ENCODE data around the gene SIRT6. TPM values are rescaled to one million over a fixed set of nuclear protein-coding genes. Genes with fewer than 3 reads are reported as not detected.
"Not testable (repeated sequence)": the region's sequence is repeated elsewhere in the genome, so short reads cannot be mapped to it uniquely, and the experiment has no call there.

Gene SIRT6
- polyA plus RNA-seq, 3 donors = 0.57 to 50.3 (median 1.2) TPM

DNA sequence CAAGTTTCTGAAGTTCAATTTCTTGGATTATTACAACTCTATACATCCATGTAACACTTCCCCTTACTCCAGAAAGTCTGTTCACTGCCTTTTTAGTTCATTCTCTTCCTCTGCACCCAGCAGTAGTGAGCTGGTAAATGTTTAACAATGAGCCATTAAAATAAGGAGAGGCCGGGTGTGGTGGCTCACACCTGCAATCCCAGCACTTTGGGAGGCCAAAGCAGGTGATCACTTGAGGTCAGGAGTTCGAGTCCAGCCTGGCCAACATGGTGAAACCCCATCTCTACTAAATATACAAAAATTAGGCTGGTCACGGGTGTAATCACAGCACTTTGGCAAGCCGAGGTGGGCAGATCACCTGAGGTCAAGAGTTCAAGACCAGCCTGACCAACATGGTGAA, 55.0 kb downstream of the SIRT6 start:
- H3K27me3 Mint-ChIP-seq (ENCODE audit: low read depth in 3 of 3); H3K9ac ChIP-seq (ENCODE audit: insufficient read depth, low read length, poor library complexity, severe bottlenecking); H3K36me3 ChIP-seq (replicated peaks in 1 of 2; ENCODE audit: control insufficient read depth in 1 of 2, insufficient read depth in 2 of 2, low read length in 2 of 2); H3K27me3 ChIP-seq (ENCODE audit: control insufficient read depth in 2 of 2, insufficient read depth in 2 of 2, low read length in 2 of 2); H3K4me3 ChIP-seq (replicated peaks in 1 of 3; ENCODE audit: low read depth in 2 of 3, low read length in 3 of 3); H4K20me1 ChIP-seq (ENCODE audit: insufficient read depth, low read length); H3K4me2 ChIP-seq (replicated peaks; ENCODE audit: extremely low read depth, low read length, poor library complexity, severe bottlenecking); DNase-seq; H3K9me3 Mint-ChIP-seq; H3K4me3 Mint-ChIP-seq; H2AFZ ChIP-seq (ENCODE audit: insufficient read depth, low read depth, low read length, poor library complexity, severe bottlenecking); H3K9me3 ChIP-seq (replicated peaks in 1 of 2; ENCODE audit: control insufficient read depth in 1 of 2, insufficient read depth in 1 of 2, low read length in 2 of 2); H3K36me3 Mint-ChIP-seq; H3K27ac ChIP-seq (ENCODE audit: low read depth in 1 of 2, low read length in 2 of 2): not testable (repeated sequence)
- Histone ChIP-seq H3K79me2 (ENCODE audit: insufficient read depth, low read length) (peaks cover 14% of the 10 kb centered on the region), H3K4me1 (ENCODE audit: control insufficient read depth in 1 of 2, insufficient read depth in 2 of 2, low read length in 2 of 2) (peaks cover 17 to 19% of the 10 kb centered on the region in 2 donors)
- WGBS (ENCODE audit: insufficient coverage) = no CpG with 5 or more reads among the region's 4 CpGs
- peaks cover 16% of the 10 kb centered on the region for H3K4me1 Mint-ChIP-seq
- intact Hi-C loops (cut with micrococcal nuclease) = loop anchor here in 1 of 2 donors (10.0 kb wide), 1 partner anchor 123 kb away; the partner anchor contains the start of gene PIAS4
- H3K27ac Mint-ChIP-seq = peak overlapping the region in 1 of 7 donors; percentile 33

DNA sequence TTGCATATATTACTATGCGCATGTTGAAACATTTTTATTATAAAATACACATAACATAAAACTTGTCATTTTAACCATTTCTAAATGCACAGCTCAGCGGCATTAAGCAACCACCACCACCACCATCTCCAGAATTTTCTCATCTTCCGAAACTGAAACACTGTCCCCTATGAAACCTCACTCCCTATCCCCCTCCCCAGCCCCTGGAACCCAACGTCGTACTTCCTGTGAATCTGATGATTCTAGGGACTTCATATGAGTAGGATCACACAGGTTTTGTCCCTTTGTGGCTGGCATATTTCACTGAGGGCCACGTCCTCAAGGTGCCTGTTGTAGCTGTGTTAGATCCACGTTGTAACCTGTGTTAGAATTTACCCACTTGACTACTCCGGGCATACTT, 57.7 kb downstream of the SIRT6 start:
- TF ChIP-seq, protein P1, sequence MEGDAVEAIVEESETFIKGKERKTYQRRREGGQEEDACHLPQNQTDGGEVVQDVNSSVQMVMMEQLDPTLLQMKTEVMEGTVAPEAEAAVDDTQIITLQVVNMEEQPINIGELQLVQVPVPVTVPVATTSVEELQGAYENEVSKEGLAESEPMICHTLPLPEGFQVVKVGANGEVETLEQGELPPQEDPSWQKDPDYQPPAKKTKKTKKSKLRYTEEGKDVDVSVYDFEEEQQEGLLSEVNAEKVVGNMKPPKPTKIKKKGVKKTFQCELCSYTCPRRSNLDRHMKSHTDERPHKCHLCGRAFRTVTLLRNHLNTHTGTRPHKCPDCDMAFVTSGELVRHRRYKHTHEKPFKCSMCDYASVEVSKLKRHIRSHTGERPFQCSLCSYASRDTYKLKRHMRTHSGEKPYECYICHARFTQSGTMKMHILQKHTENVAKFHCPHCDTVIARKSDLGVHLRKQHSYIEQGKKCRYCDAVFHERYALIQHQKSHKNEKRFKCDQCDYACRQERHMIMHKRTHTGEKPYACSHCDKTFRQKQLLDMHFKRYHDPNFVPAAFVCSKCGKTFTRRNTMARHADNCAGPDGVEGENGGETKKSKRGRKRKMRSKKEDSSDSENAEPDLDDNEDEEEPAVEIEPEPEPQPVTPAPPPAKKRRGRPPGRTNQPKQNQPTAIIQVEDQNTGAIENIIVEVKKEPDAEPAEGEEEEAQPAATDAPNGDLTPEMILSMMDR (IDR thresholded peaks at IDR 0.05) = no peak
- H3K36me3 ChIP-seq (replicated peaks in 1 of 2; ENCODE audit: control insufficient read depth in 1 of 2, insufficient read depth in 2 of 2, low read length in 2 of 2) = peaks cover 3 to 14% of the 10 kb centered on the region in 2 donors
- H4K20me1 ChIP-seq (ENCODE audit: insufficient read depth, low read length) = peaks cover 33% of the 10 kb centered on the region
- H2AFZ ChIP-seq (ENCODE audit: insufficient read depth, low read depth, low read length, poor library complexity, severe bottlenecking) = peak overlapping the region; percentile 94
- no peaks in the 10 kb centered on the region for H3K9me3 Mint-ChIP-seq
- intact Hi-C loops (cut with micrococcal nuclease) = loop anchor here (5.0 to 10.0 kb wide), 2 partner anchors 57 to 120 kb away; partner anchors contain the start of genes PIAS4 (in 1 of the 2) and ZBTB7A (in 1 of the 2)
- H3K9ac ChIP-seq (ENCODE audit: insufficient read depth, low read length, poor library complexity, severe bottlenecking) = peak overlapping the region; percentile 93
- H3K4me2 ChIP-seq (replicated peaks; ENCODE audit: extremely low read depth, low read length, poor library complexity, severe bottlenecking) = peak overlapping the region; percentile 88
- H3K27ac Mint-ChIP-seq = no peak overlapping the region
- DNase-seq = no peak
- H3K4me1 Mint-ChIP-seq = peaks cover 17% of the 10 kb centered on the region
- peak overlapping the region in 2 of 3 experiments; percentile 81 to 95 for H3K4me3 ChIP-seq (replicated peaks in 1 of 3; ENCODE audit: low read depth in 2 of 3, low read length in 3 of 3)
- WGBS (ENCODE audit: insufficient coverage) = 0% methylated on average over 1 of the region's 8 CpGs
- H3K4me1 ChIP-seq (ENCODE audit: control insufficient read depth in 1 of 2, insufficient read depth in 2 of 2, low read length in 2 of 2) = peaks cover 17 to 19% of the 10 kb centered on the region in 2 donors
- H3K36me3 Mint-ChIP-seq = peaks cover 6 to 8% of the 10 kb centered on the region in 2 donors
- no peak overlapping the region for H3K27ac ChIP-seq (ENCODE audit: low read depth in 1 of 2, low read length in 2 of 2)
- H3K27me3 Mint-ChIP-seq (ENCODE audit: low read depth in 3 of 3) = peaks cover 0 to 3% (median 0%) of the 10 kb centered on the region in 3 donors
- H3K79me2 ChIP-seq (ENCODE audit: insufficient read depth, low read length) = peaks cover 38% of the 10 kb centered on the region
- no peaks in the 10 kb centered on the region for H3K27me3 ChIP-seq (ENCODE audit: control insufficient read depth in 2 of 2, insufficient read depth in 2 of 2, low read length in 2 of 2)
- H3K4me3 Mint-ChIP-seq = no peak overlapping the region
- no peaks in the 10 kb centered on the region for H3K9me3 ChIP-seq (replicated peaks in 1 of 2; ENCODE audit: control insufficient read depth in 1 of 2, insufficient read depth in 1 of 2, low read length in 2 of 2)

Small RNAs within 50 kb of the gene (small RNA-seq; reads per million reads assigned to genes)
- not detected for gene RF00017 (ENCODE audit: insufficient read length, low read depth)

Other genes starting within 250 kb of the SIRT6 start
- not detected for gene NMRK2, start 249.5 kb downstream of the SIRT6 start, polyA plus RNA-seq
- gene DAPK3, start 211.5 kb downstream of the SIRT6 start, polyA plus RNA-seq = 10 to 100 TPM; 13.7 to 32.1 (median 21.8) TPM
- gene EEF2, start 197.1 kb downstream of the SIRT6 start, polyA plus RNA-seq = 100 to 1,000 TPM; 264 to 836 (median 323) TPM
- 1 to 10 TPM; 2.3 to 8.1 (median 5.9) TPM for gene PIAS4, start 174.8 kb downstream of the SIRT6 start, polyA plus RNA-seq
- 10 to 100 TPM; 18.0 to 31.5 (median 20.2) TPM for gene ZBTB7A, start 115.7 kb downstream of the SIRT6 start, polyA plus RNA-seq
- 10 to 100 TPM; 30.5 to 94.5 (median 40.2) TPM for gene MAP2K2, start 58.4 kb downstream of the SIRT6 start, polyA plus RNA-seq
- not detected for gene CREB3L3, start 28.9 kb downstream of the SIRT6 start, polyA plus RNA-seq
- under 1 TPM in 2 of 3 donors, not detected in 1; 0.07 to 0.79 TPM for gene ANKRD24, start 126 bp upstream of the SIRT6 start, polyA plus RNA-seq
- gene EBI3, start 47.0 kb upstream of the SIRT6 start, polyA plus RNA-seq = under 1 TPM in 2 of 3 donors, not detected in 1; 0.14 to 0.40 TPM
- gene YJU2, start 64.5 kb upstream of the SIRT6 start, polyA plus RNA-seq = 10 to 100 TPM in 2 of 3 donors, 1 to 10 TPM in 1; 8.6 to 19.3 (median 13.4) TPM
- gene SHD, start 96.7 kb upstream of the SIRT6 start, polyA plus RNA-seq = not detected
- gene TMIGD2, start 119.8 kb upstream of the SIRT6 start, polyA plus RNA-seq = under 1 TPM in 1 of 3 donors, not detected in 2; 0.26 TPM
- gene FSD1, start 122.0 kb upstream of the SIRT6 start, polyA plus RNA-seq = under 1 TPM in 1 of 3 donors, not detected in 2; 0.39 TPM
- gene STAP2, start 156.3 kb upstream of the SIRT6 start, polyA plus RNA-seq = under 1 TPM in 2 of 3 donors, not detected in 1; 0.11 to 0.17 TPM
- 10 to 100 TPM in 1 of 3 donors, 1 to 10 TPM in 2; 6.5 to 15.9 (median 7.0) TPM for gene MPND, start 161.0 kb upstream of the SIRT6 start, polyA plus RNA-seq
- gene SH3GL1, start 218.0 kb upstream of the SIRT6 start, polyA plus RNA-seq = 10 to 100 TPM; 14.0 to 33.9 (median 15.0) TPM
- gene CHAF1A, start 220.1 kb upstream of the SIRT6 start, polyA plus RNA-seq = 10 to 100 TPM in 1 of 3 donors, 1 to 10 TPM in 2; 4.4 to 26.4 (median 5.4) TPM

Measured in CD14-positive monocyte (primary cell).